ENCODE measurements around the gene CADM4. TPM values are rescaled to one million over a fixed set of nuclear protein-coding genes. Genes with fewer than 3 reads are reported as not detected.

The CADM4 gene
- total RNA-seq, 1 donor from 2014 or later, result 8.7 TPM

- Histone ChIP-seq H3K4me1 (peaks cover 13% of the 10 kb centered on the region), H3K27ac (no peak overlapping the region), H3K36me3 (peaks cover 53% of the 10 kb centered on the region), H3K4me3 (no peak overlapping the region), H3K9me3 (no peaks in the 10 kb centered on the region), H3K27me3 (no peaks in the 10 kb centered on the region)
- TF ChIP-seq, protein P1, sequence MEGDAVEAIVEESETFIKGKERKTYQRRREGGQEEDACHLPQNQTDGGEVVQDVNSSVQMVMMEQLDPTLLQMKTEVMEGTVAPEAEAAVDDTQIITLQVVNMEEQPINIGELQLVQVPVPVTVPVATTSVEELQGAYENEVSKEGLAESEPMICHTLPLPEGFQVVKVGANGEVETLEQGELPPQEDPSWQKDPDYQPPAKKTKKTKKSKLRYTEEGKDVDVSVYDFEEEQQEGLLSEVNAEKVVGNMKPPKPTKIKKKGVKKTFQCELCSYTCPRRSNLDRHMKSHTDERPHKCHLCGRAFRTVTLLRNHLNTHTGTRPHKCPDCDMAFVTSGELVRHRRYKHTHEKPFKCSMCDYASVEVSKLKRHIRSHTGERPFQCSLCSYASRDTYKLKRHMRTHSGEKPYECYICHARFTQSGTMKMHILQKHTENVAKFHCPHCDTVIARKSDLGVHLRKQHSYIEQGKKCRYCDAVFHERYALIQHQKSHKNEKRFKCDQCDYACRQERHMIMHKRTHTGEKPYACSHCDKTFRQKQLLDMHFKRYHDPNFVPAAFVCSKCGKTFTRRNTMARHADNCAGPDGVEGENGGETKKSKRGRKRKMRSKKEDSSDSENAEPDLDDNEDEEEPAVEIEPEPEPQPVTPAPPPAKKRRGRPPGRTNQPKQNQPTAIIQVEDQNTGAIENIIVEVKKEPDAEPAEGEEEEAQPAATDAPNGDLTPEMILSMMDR (IDR thresholded peaks at IDR 0.05), result no peak
- ATAC-seq (no peak), DNase-seq (no peak)
- intact Hi-C loops (cut with DNase I), result no loop called here
Measured at GRCh38 chr19:43660301-43660970, 20.8 kb upstream of the CADM4 start.

- Histone ChIP-seq H3K36me3 (peaks cover 59% of the 10 kb centered on the region), H3K4me1 (peaks cover 2% of the 10 kb centered on the region), H3K4me3 (no peak overlapping the region), H3K27ac (no peak overlapping the region), H3K27me3 (no peaks in the 10 kb centered on the region), H3K9me3 (no peaks in the 10 kb centered on the region)
- DNase-seq (no peak), ATAC-seq (no peak)
- TF ChIP-seq, protein P1 (IDR thresholded peaks at IDR 0.05), result no peak
- intact Hi-C loops (cut with DNase I), result no loop called here
Measured at GRCh38 chr19:43658494-43658893, 18.8 kb upstream of the CADM4 start.

GRCh38 chr19:43658001-43658400, 18.4 kb upstream of the CADM4 start:
- no peaks in the 10 kb centered on the region for H3K9me3 ChIP-seq
- H3K4me3 ChIP-seq, result no peak overlapping the region
- DNase-seq (no peak), ATAC-seq (no peak)
- intact Hi-C loops (cut with DNase I), result no loop called here
- no peaks in the 10 kb centered on the region for H3K27me3 ChIP-seq
- TF ChIP-seq, protein P1 (IDR thresholded peaks at IDR 0.05), result no peak
- H3K36me3 ChIP-seq, result peaks cover 64% of the 10 kb centered on the region
- no peaks in the 10 kb centered on the region for H3K4me1 ChIP-seq
- no peak overlapping the region for H3K27ac ChIP-seq

- Histone ChIP-seq H3K36me3 (peaks cover 66% of the 10 kb centered on the region), H3K4me3 (no peak overlapping the region), H3K9me3 (no peaks in the 10 kb centered on the region), H3K4me1 (no peaks in the 10 kb centered on the region), H3K27me3 (no peaks in the 10 kb centered on the region), H3K27ac (no peak overlapping the region)
- DNase-seq, result no peak
- intact Hi-C loops (cut with DNase I), result no loop called here
- TF ChIP-seq, protein P1 (IDR thresholded peaks at IDR 0.05), result no peak
- ATAC-seq, result no peak
Measured at GRCh38 chr19:43656436-43656835, 16.8 kb upstream of the CADM4 start.

DNA sequence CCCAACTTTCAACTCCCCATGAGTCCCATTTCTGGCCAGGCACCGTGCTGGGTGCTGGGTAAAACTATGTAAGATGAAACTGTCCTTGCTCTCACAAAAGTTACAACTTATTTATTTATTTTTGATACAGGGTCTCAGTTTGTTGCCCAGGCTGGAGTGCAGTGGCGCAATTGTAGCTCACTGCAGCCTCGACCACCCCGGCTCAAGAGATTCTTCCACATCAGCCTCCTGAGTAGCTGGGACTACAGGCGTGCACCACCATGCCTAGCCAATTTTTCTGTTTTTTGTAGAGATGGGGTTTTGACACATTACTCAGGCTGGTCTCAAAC, 12.9 kb upstream of the CADM4 start:
- intact Hi-C loops (cut with DNase I), result no loop called here

More for the DNA sequence above, 12.9 kb upstream of the CADM4 start:
- no peaks in the 10 kb centered on the region for H3K27me3 ChIP-seq
- no peaks in the 10 kb centered on the region for H3K9me3 ChIP-seq
- no peak overlapping the region for H3K27ac ChIP-seq
- H3K4me1 ChIP-seq, result no peaks in the 10 kb centered on the region
- no peak overlapping the region for H3K4me3 ChIP-seq
- peaks cover 79% of the 10 kb centered on the region for H3K36me3 ChIP-seq
- ATAC-seq (no peak), DNase-seq (no peak)
- TF ChIP-seq, protein P1 (IDR thresholded peaks at IDR 0.05), result no peak

All from upper lobe of right lung (tissue), 1 donor.